DMS53 treated with DMSO at 0.1 percent for 48 hours (cell line): ENCODE measurements around the gene BORCS5.
"Not testable (repeated sequence)": the region's sequence is repeated elsewhere in the genome, so short reads cannot be mapped to it uniquely, and the experiment has no call there.

ENCODE experiments used
- DNase-seq: peaks from one replicate; lab custom pipeline; 2025; ENCODE audit not compliant: unreplicated experiment; lab: John Stamatoyannopoulos, UW

Gene BORCS5

DNA sequence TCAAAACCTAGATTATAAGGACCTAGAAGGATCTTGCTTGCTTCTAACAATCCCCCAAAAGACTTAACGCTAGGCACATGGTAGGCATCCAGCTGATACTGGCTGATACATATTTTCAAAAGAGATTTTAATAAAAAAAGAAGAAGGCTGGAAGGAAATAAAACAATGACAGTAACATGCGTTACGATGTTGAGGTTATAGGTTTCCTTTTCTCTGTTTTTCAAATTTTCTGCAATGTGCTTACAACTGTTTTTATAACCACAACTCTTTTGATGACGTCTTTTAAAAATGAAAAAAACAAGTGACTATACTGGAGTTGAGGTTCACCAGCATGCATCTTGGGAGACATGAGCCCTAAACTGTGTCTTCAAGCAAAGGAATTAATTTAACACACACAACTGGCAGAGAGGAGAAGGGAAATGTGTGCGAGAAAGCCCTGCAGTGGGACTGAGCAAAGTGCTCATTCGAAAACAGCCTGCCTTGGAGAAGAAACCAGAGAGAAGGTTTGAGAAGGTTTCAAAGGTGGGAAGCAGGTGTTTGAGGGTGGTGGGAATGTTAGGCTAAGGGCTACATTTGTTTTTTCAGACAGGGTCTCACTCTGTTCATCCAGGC, 125.4 kb downstream of the BORCS5 start:
- DNase-seq: no peak

- DNase-seq: no peak
Measured at GRCh38 chr12:12482959-12483358, 126.1 kb downstream of the BORCS5 start.

DNA sequence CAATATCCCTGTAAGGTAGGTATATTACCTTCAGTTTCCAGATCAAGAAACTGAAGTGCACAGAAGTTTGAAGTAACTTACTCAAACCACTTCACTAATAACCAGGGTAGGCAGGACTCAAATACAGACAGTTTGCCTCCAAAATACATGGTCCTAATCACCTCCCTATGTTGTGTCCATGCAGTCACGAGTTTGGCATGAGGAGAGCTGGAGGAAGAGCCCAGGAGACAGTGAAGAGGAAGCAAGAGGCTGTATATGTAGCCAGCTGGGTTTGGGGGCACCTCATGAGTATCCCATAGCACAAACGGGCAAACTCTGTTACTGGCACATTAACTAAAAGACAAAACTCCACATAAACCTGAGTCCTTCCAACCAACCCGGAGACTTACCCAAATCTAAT, 126.6 kb downstream of the BORCS5 start:
- DNase-seq: no peak

GRCh38 chr12:12486661-12487240, 129.9 kb downstream of the BORCS5 start:
- no peak for DNase-seq

DNA sequence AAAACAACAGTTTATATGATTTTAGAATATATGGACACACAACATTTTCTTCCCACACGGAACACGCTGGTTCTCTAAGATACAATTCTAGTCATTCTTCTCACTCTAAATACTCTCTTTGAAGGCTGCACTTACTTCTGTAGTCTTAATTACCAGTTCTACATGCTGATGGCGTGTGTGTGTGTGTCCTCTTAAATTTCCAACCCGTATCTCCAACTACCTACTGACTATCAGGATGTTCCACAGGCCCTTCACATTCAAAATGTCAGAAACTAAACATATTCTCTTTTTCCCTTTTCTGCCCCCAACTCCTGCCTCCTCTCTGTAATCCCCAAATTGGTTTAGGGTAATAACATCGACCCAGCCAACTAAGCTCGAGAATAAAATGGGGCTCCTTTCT, 130.6 kb downstream of the BORCS5 start:
- DNase-seq: no peak

- no peak for DNase-seq
Measured at GRCh38 chr12:12488296-12488695, 131.4 kb downstream of the BORCS5 start.

GRCh38 chr12:12488823-12489550, 132.1 kb downstream of the BORCS5 start:
- DNase-seq: no peak

DNA sequence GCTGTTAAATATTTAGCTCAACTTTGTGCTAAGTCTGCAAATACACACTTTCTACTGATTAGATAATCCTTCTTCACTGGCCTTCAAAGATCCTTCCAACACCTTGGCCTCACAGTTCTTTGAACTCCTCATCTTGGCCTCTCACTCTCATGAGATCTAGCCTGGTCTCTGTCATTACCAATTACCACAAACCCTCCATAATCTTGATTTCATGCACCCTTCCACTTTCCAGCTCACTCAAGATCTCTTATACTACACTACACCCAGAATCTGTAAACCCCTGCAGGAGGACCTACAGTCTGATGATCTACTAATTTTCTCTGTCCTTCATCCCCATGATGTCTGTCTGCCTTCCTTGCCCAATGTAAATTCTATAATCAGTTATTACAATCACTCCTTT, 134.7 kb downstream of the BORCS5 start:
- DNase-seq: no peak

DNA sequence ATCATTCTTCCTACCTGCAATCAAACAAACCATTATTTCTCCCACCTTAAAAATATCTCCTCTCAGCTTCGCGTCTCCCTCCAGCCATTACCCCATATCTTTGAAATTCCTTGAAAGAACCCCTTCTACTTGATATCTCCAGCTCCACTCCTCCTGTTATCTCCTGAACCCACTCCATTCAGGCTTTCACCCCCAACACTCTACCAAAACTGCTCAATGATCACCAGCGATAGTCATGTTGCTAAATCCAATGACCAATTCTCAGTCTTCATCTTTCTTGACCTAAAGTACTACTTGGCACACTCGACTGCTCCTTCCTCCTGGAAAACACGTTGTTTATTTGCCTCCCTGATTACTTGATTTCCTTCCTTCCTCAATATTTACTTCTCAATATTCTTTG, 135.7 kb downstream of the BORCS5 start:
- DNase-seq: no peak

DNA sequence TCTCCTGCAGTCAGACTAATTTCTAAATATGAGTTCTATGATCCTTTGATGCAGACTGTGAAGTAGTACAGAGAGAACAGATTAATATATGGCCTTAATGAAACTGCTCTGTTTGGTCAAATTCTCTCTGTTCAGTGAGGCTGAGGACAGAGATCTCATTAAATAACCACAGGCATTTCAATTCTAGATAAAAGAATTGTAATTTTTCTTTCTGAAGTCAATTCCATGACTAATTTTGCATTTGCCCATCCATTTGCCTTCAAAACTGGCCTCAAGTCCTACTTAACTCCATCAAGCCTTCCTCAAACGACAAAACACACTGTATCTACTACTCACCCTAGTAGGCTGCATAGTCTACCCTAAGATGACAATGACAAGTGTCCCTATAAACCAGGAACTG, 138.7 kb downstream of the BORCS5 start:
- DNase-seq: no peak

DNA sequence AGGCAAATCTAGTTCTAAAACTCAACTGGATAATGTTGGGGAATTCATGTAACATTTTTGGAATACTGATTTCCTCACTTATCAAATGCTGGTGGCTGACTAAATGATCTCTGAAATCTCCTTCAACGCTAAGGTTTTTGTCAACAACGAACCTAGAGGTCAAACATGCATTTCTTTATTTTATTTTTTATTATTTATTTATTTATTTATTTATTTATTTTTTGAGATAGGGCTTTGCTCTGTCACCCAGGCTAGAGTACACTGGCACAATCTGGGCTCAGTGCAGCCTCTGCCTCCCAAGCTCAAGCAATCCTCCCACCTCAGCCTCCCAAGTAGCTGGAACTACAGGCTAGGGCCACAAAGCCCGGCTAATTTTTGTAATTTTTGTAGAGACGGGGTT, 141.3 kb downstream of the BORCS5 start:
- no peak for DNase-seq

DNA sequence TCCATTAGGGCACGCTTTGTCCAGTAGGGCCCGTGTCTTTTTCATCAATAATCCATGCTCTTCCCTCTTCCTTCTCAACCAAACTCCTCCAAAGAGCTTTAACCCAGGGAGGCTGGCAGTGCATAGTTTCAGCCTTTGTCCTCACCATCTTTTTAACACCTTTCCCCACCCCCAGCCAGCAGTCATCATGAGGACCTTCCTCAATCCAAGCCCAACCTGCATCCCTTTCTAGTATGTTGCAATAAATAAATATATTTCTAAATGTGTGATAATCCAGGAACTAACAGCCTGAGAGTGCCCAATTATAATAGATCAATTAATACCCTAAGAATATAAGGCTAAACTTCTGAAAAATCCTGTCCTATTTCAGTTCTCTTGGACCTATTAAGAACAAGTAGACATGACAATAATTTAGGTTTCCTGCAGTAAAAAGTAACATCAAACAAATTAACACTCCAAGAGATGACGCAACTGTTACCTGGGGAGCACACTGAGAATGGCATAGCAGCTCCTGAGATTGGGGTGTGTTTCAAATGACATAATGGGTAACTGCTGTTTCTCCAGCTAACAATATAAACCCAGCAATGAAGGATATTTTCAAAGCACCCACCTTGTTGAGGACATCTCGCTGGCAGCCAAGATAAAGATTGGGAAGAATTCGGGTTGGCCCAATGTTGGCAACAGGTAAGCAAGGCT, 143.2 kb downstream of the BORCS5 start:
- no peak for DNase-seq

DNA sequence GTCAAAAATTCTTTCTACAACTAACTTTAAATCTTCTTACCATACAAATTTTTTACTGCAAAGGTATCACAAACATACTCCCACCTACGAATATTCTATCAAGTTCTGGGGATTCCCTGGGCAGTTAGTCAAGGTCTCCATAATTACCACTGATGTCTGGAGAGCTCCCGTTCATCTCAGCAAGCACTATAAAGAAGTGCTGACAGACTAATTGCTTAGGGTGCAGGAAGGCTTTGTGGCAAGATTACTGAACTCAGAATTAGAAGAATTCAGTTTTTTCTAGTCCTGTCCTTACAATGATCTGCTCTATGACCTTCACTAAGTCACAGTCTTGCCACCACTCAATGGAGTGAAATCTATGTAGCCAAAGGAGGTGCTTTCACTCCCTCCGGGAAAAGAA, 144.2 kb downstream of the BORCS5 start:
- no peak for DNase-seq

- DNase-seq: not testable (repeated sequence)
Measured at GRCh38 chr12:12502130-12502814, 145.4 kb downstream of the BORCS5 start.

- DNase-seq: no peak
Measured at GRCh38 chr12:12502815-12503151, 145.9 kb downstream of the BORCS5 start.

GRCh38 chr12:12503384-12504078, 146.7 kb downstream of the BORCS5 start:
- no peak for DNase-seq

GRCh38 chr12:12505544-12506495, 148.9 kb downstream of the BORCS5 start:
- no peak for DNase-seq

DNA sequence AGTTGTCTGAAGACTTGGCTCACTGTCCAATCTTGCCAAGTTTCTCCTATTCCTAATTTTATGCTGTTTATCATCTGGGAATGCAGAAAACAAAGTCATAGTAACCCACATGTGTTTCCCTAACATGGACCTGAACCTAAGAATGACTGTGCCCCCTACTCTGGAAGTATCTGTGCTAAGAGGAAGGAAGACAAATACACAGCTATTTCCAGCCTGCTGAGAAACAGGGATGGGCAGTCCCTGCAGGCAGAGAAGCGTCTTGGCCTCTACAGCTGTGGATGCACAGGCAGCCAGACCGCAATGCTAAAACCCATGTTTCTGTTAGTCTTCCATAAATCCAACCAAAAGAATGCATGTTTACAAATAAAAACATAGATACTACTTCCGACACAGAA, 149.6 kb downstream of the BORCS5 start:
- no peak for DNase-seq

DNA sequence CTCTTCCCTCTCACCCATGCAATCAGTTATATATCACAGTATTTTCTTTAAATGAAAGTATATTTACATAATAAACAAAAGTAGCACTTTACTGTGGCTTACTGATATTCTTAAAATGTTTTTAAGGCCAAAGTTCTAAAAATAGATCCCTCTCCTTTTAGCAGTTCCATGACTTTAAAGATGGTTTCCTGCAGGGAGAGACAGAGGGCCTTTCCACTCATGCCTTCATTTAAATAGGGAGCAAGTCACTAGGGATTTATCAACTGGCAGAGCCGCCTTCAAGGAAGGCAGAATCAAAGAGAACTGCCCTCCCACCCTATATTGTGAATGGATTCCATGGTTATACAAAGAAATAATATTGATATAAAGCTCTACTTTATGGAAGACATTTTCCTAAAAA, 150.2 kb downstream of the BORCS5 start:
- DNase-seq: no peak

- no peak for DNase-seq
Measured at GRCh38 chr12:12508612-12509011, 151.7 kb downstream of the BORCS5 start.
